K562 (cell line): ENCODE data around the gene PRPSAP2. TPM values are rescaled to one million over a fixed set of nuclear protein-coding genes. Genes with fewer than 3 reads are reported as not detected.
A peak's percentile ranks its signal among the peaks of the same experiment; 100 is the strongest.

Source experiments
- CBFA2T3 ChIP-seq: fragments of 450-650 bp; IDR thresholded peaks from 2 replicates; pipeline ENCODE4 v1.6.1; 2017
- CREM ChIP-seq: IDR thresholded peaks from 2 replicates; pipeline ENCODE4 v1.6.1; 2014; ENCODE audit warnings: antibody characterized with exemption, low read depth
- CTCF ChIP-seq, 3 experiments: IDR thresholded peaks in 2 of 3; conservative IDR thresholded peaks in 1 of 3; 2 replicates each; pipeline ENCODE4 v1.5.1; 2011 to 2012; ENCODE audit warnings: low read length in 3 of 3, mild to moderate bottlenecking in 3 of 3, control low read depth in 2 of 3, improper control_type of control experiment in 1 of 3, inconsistent platforms in 1 of 3, low read depth in 1 of 3, mixed read lengths in 1 of 3, moderate library complexity in 1 of 3; ENCODE audit not compliant: insufficient read depth in 2 of 3
- EP300 ChIP-seq: IDR thresholded peaks from 2 replicates; pipeline ENCODE4 v1.6.1; 2012; ENCODE audit warnings: low read length, improper control_type of control experiment
- FOSL1 ChIP-seq: fragments of 200-800 bp; sonication (Bioruptor generic); conservative IDR thresholded peaks from 2 replicates; pipeline ENCODE4 v1.6.1; 2016; ENCODE audit warnings: missing genetic modification characterization, missing compliant biosample characterization
- HMG20A ChIP-seq: fragments of 450-650 bp; formaldehyde crosslinking; conservative IDR thresholded peaks from 2 replicates; pipeline ENCODE4 v1.4.0; 2020; ENCODE audit warnings: mild to moderate bottlenecking, mixed read lengths
- HNRNPL ChIP-seq: fragments of 200-400 bp; formaldehyde crosslinking; IDR thresholded peaks from 2 replicates; pipeline ENCODE4 v1.6.1; 2017; ENCODE audit warnings: low read depth, mild to moderate bottlenecking, low read length
- KLF16 ChIP-seq: IDR thresholded peaks from 2 replicates; pipeline ENCODE4 v1.6.1; 2016; ENCODE audit warnings: antibody characterized with exemption
- MCM7 ChIP-seq, 2 experiments: fragments of 450-650 bp; IDR thresholded peaks; 2 replicates each; pipeline ENCODE4 v1.6.1; 2016 to 2018
- NFE2 ChIP-seq: IDR thresholded peaks from 2 replicates; pipeline ENCODE4 v1.6.1; 2014; ENCODE audit warnings: antibody characterized with exemption, low read depth
- NR2C1 ChIP-seq, 2 experiments: fragments of 450-650 bp; IDR thresholded peaks; 2 replicates each; pipeline ENCODE4 v1.6.1; 2017; ENCODE audit warnings: mild to moderate bottlenecking in 2 of 2, antibody characterized with exemption in 1 of 2, inconsistent platforms in 1 of 2, missing compliant biosample characterization in 1 of 2, missing genetic modification characterization in 1 of 2
- PHTF2 ChIP-seq: fragments of 250-450 bp; sonication (Bioruptor Pico); IDR thresholded peaks from 2 replicates; pipeline ENCODE4 v1.5.0; 2021; ENCODE audit warnings: mild to moderate bottlenecking
- POLR2A ChIP-seq: fragments of 450-650 bp; conservative IDR thresholded peaks from 2 replicates; pipeline ENCODE4 v1.6.1; 2016
- RBM39 ChIP-seq: fragments of 200-400 bp; formaldehyde crosslinking; optimal IDR thresholded peaks from 2 replicates; pipeline ENCODE3; 2018; ENCODE audit warnings: low read depth, low read length
- TAF9B ChIP-seq: fragments of 450-650 bp; IDR thresholded peaks from 2 replicates; pipeline ENCODE4 v1.6.1; 2018; ENCODE audit warnings: mild to moderate bottlenecking; ENCODE audit not compliant: partially characterized antibody
- ZBTB7A ChIP-seq: IDR thresholded peaks from 2 replicates; pipeline ENCODE4 v1.6.1; 2011; ENCODE audit warnings: low read depth, mild to moderate bottlenecking, low read length, moderate library complexity, borderline replicate concordance; ENCODE audit not compliant: control insufficient read depth
- ZFP36 ChIP-seq: fragments of 150-350 bp; IDR thresholded peaks from 2 replicates; pipeline ENCODE4 v1.6.1; 2018; ENCODE audit warnings: low read length, low read depth; ENCODE audit not compliant: partially characterized antibody
- ZNF121 ChIP-seq: sonication (generic); formaldehyde crosslinking; conservative IDR thresholded peaks from 2 replicates; pipeline ENCODE4 v1.8.0; 2022; ENCODE audit warnings: missing genetic modification reagents
- ZNF24 ChIP-seq: fragments of 450-650 bp; IDR thresholded peaks from 2 replicates; pipeline ENCODE4 v1.6.1; 2016
- ZNF311 ChIP-seq: fragments of 250-450 bp; sonication (Bioruptor Pico); IDR thresholded peaks from 2 replicates; pipeline ENCODE4 v1.4.0; 2020; ENCODE audit warnings: mild to moderate bottlenecking, moderate library complexity
- ZNF644 ChIP-seq: fragments of 200-800 bp; sonication (Bioruptor generic); IDR thresholded peaks from 2 replicates; pipeline ENCODE4 v1.6.1; 2016; ENCODE audit warnings: low read depth, missing genetic modification characterization, missing compliant biosample characterization
- ZNF785 ChIP-seq: fragments of 250-450 bp; sonication (Bioruptor Pico); IDR thresholded peaks from 2 replicates; pipeline ENCODE4 v1.4.0; 2020; ENCODE audit warnings: mild to moderate bottlenecking
- polyA plus RNA-seq, 8 experiments: library from polyadenylated mRNA; depleted of rRNA in 4 of 8; stranded (reverse) in 5 of 8; unstranded in 3 of 8; fragments of >200 nt; fragmentation: Nextera tagmentation in 2 of 8; fragmentation: Illumina TruSeq in 1 of 8; extraction: Ambion mirVana in 2 of 8; extraction: Trizol in 1 of 8; gene quantifications; 2 replicates each; pipeline versions ENCODE4 v1.2.1 to v1.2.3, GENCODE V29; 2011 to 2014; ENCODE audit warnings: inconsistent platforms in 1 of 8, missing spikeins in 1 of 8
- total RNA-seq, 7 experiments: library from RNA; depleted of rRNA in 6 of 7; stranded (reverse); fragments of >200 nt in 6 of 7; fragmentation: Illumina TruSeq in 2 of 7; extraction: Trizol in 2 of 7; gene quantifications; 2 replicates each; pipeline versions ENCODE4 v1.2.1 to v1.2.3, GENCODE V29; 2011 to 2021; ENCODE audit warnings: low replicate concordance in 1 of 7
- TF ChIP-seq, protein P1 (sequence below): fragments of 450-650 bp; IDR thresholded peaks from 2 replicates; pipeline ENCODE4 v1.6.1; 2016; ENCODE audit warnings: low read depth, mild to moderate bottlenecking, moderate library complexity
- TF ChIP-seq, protein P2 (sequence below): fragments of 250-450 bp; sonication (Bioruptor Pico); IDR thresholded peaks from 2 replicates; pipeline ENCODE4 v1.5.0; 2021
- TF ChIP-seq, protein P3 (sequence below): IDR thresholded peaks from 3 replicates; pipeline ENCODE4 v1.6.1; 2011; ENCODE audit warnings: borderline replicate concordance, mild to moderate bottlenecking, moderate library complexity; ENCODE audit not compliant: insufficient read length; ENCODE audit errors: extremely low read depth

PRPSAP2 gene
- total and polyA plus RNA-seq, 9 of the 15 experiments (the other 6 are each of a cell fraction or from before 2014, with no cell fraction given) = 15.5 to 56.7 (median 35.7) TPM

DNA sequence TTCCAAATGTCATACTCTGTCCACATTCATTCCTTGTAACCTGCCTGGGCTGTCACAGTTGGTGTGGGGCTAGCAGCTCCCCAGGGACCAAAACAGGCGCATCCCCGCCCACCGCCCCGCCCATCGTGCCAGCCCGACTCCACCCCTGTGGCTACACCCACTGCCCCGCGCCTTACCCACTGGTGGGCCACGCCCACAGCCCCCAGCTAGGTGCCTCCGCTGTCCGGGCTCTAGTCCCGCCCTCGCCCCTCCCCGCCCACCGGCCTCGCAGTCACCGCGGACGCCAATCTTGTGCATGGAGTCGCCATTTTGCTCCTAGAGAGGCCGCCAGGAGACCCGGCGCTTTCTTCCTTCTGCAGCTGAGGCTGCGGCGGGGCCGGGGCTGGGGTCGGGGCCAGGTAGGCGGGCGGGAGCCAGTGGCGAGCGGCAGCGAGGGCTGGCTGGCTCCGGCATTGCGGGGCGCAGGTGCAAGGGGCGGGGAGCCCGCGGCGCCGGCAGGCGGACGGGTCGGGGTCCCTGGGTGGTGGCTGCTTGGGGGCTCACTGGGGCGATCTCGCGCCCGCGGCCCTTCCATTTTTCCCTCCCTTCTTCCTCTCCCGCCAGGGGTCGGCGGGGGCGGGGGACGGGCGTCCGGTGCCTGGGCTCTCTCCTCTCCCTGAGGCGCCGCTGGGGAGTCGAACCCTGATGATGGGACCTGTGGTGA, at the start of gene PRPSAP2 (continued):
- TF ChIP-seq CTCF (IDR thresholded peaks at IDR 0.05 in 2 of 3, conservative IDR thresholded peaks at IDR 0.05 in 1 of 3; ENCODE audit: insufficient read depth in 2 of 3, low read depth in 1 of 3, low read length in 3 of 3) (no peak), ZNF121 (CRISPR knock-in tag) (no peak), ZNF24 (no peak), CREM (peak; percentile 43), ZBTB7A (peak; percentile 47; the same call in 1 of the 2 replicates), FOSL1 (tag) (no peak), PHTF2 (CRISPR knock-in tag) (no peak), CBFA2T3 (no peak), ZFP36 (no peak), MCM7 (IDR thresholded peaks at IDR 0.05) (no peak), ZNF311 (no peak), EP300 (no peak), ZNF785 (CRISPR knock-in tag) (no peak), ZNF644 (tag) (no peak), POLR2A (peak; percentile 64; the same call in 1 of the 2 replicates), HNRNPL (peak; percentile 71; the same call in 1 of the 2 replicates), NR2C1 (IDR thresholded peaks at IDR 0.05) (no peak), NR2C1 (tag; IDR thresholded peaks at IDR 0.05) (no peak), HMG20A (CRISPR knock-in tag) (no peak), NFE2 (no peak), TAF9B (no peak), RBM39 (no peak), KLF16 (no peak)
- TF ChIP-seq, protein P1, sequence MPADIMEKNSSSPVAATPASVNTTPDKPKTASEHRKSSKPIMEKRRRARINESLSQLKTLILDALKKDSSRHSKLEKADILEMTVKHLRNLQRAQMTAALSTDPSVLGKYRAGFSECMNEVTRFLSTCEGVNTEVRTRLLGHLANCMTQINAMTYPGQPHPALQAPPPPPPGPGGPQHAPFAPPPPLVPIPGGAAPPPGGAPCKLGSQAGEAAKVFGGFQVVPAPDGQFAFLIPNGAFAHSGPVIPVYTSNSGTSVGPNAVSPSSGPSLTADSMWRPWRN = no peak
- TF ChIP-seq, protein P2, sequence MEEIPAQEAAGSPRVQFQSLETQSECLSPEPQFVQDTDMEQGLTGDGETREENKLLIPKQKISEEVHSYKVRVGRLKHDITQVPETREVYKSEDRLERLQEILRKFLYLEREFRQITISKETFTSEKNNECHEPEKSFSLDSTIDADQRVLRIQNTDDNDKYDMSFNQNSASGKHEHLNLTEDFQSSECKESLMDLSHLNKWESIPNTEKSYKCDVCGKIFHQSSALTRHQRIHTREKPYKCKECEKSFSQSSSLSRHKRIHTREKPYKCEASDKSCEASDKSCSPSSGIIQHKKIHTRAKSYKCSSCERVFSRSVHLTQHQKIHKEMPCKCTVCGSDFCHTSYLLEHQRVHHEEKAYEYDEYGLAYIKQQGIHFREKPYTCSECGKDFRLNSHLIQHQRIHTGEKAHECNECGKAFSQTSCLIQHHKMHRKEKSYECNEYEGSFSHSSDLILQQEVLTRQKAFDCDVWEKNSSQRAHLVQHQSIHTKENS (CRISPR knock-in tag) = no peak
- TF ChIP-seq, protein P3, sequence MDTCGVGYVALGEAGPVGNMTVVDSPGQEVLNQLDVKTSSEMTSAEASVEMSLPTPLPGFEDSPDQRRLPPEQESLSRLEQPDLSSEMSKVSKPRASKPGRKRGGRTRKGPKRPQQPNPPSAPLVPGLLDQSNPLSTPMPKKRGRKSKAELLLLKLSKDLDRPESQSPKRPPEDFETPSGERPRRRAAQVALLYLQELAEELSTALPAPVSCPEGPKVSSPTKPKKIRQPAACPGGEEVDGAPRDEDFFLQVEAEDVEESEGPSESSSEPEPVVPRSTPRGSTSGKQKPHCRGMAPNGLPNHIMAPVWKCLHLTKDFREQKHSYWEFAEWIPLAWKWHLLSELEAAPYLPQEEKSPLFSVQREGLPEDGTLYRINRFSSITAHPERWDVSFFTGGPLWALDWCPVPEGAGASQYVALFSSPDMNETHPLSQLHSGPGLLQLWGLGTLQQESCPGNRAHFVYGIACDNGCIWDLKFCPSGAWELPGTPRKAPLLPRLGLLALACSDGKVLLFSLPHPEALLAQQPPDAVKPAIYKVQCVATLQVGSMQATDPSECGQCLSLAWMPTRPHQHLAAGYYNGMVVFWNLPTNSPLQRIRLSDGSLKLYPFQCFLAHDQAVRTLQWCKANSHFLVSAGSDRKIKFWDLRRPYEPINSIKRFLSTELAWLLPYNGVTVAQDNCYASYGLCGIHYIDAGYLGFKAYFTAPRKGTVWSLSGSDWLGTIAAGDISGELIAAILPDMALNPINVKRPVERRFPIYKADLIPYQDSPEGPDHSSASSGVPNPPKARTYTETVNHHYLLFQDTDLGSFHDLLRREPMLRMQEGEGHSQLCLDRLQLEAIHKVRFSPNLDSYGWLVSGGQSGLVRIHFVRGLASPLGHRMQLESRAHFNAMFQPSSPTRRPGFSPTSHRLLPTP = no peak
